ENCODE data around the gene MACROD1. TPM values are rescaled to one million over a fixed set of nuclear protein-coding genes. Genes with fewer than 3 reads are reported as not detected.

Gene MACROD1
- total and polyA plus RNA-seq, 10 of the 15 experiments (the other 5 are each of a cell fraction or from before 2014, with no cell fraction given): 1.2 to 22.7 (median 11.3) TPM; not detected in 1

GRCh38 chr11:64152841-64153691, 12.8 kb downstream of the MACROD1 start:
- Histone ChIP-seq H3K9ac (ENCODE audit: control insufficient read depth, insufficient read depth, low read length) (no peak overlapping the region), H3K27me3 (replicated peaks in 1 of 2; ENCODE audit: control insufficient read depth in 2 of 2, insufficient read depth in 2 of 2, low read length in 1 of 2) (no peaks in the 10 kb centered on the region), H3K4me1 (ENCODE audit: control insufficient read depth, insufficient read depth, low read length) (no peaks in the 10 kb centered on the region), H4K20me1 (ENCODE audit: control insufficient read depth, insufficient read depth) (0 out of 2 replicates have a peak, but pooled peaks cover 3% of the 10 kb centered on the region), H3K36me3 (ENCODE audit: control insufficient read depth in 2 of 2, insufficient read depth in 2 of 2, low read length in 1 of 2) (no peaks in the 10 kb centered on the region), H3K27ac (ENCODE audit: control insufficient read depth, insufficient read depth) (no peak overlapping the region), H3K4me3 (no peak overlapping the region), H2AFZ (ENCODE audit: control insufficient read depth, low read depth, low read length) (peak overlapping the region; percentile 6; the same call in 1 of the 2 replicates), H3K9me3 (replicated peaks; ENCODE audit: control insufficient read depth, insufficient read depth, low read length) (no peaks in the 10 kb centered on the region), H3K79me2 (ENCODE audit: control insufficient read depth, insufficient read depth, low read length) (no peaks in the 10 kb centered on the region), H3K4me2 (ENCODE audit: control insufficient read depth, insufficient read depth) (0 out of 2 replicates have a peak overlapping the region, but pooled peaks have one; percentile 11)
- POLR2A ChIA-PET: no interaction called here
- DNase-seq (ENCODE audit: low read depth, low spot score) (no peak), ATAC-seq (peak; percentile 97), FAIRE-seq (peak; percentile 44)
- in situ Hi-C loops (cut with MboI) (no loop called here), intact Hi-C loops (cut with micrococcal nuclease; ENCODE audit: unreplicated experiment) (no loop called here)
- RAD21 ChIA-PET (ENCODE audit: unreplicated experiment): no interaction called here
- 18% methylated on average over 21 of the region's 23 CpGs for WGBS (ENCODE audit: insufficient coverage, insufficient replicate concordance, low lambda C conversion rate, missing lambda C conversion rate)
- CTCF ChIA-PET: interaction anchor here (1.2 to 8.8 kb wide), 8 partner anchors 11 to 386 kb away, joined by 3 to 68 read pairs (median 5); partner anchors contain the start of genes MARK2 and ZFTA
- SMC1A ChIA-PET (ENCODE audit: uncharacterized antibody, unreplicated experiment): interaction anchor here (1.0 kb wide), 1 partner anchor 151 kb away, joined by 3 read pairs; no protein-coding TSS in a partner anchor
- no TSS peak for BruUV-seq (replicated peaks)
- TF ChIP-seq ZBTB33 (IDR thresholded peaks at IDR 0.05) (no peak), SP1 (IDR thresholded peaks at IDR 0.05; ENCODE audit: low read depth, low read length) (no peak), SMC3 (IDR thresholded peaks at IDR 0.05; ENCODE audit: borderline replicate concordance, low read length) (peak; percentile 66; the same call in 1 of the 2 replicates), YY1 (IDR thresholded peaks at IDR 0.05; ENCODE audit: low read depth, low read length) (peak; percentile 45; the same call in 1 of the 2 replicates), SUZ12 (IDR thresholded peaks at IDR 0.05; ENCODE audit: unreplicated experiment) (no peak), ZSCAN29 (IDR thresholded peaks at IDR 0.05) (no peak), RAD21 (IDR thresholded peaks at IDR 0.05; ENCODE audit: insufficient read depth, low read depth, low read length) (peak; percentile 70), STAT1 (conservative IDR thresholded peaks at IDR 0.05) (no peak), EP300 (IDR thresholded peaks at IDR 0.05; ENCODE audit: borderline replicate concordance in 1 of 2, control insufficient read depth in 1 of 2, low read depth in 2 of 2, low read length in 2 of 2) (no peak), RUNX3 (IDR thresholded peaks at IDR 0.05; ENCODE audit: low read length) (no peak), EZH2 (IDR thresholded peaks at IDR 0.05; ENCODE audit: borderline replicate concordance, control insufficient read depth, low read depth, low read length) (no peak), RELB (IDR thresholded peaks at IDR 0.05; ENCODE audit: low read depth) (no peak), ZNF687 (IDR thresholded peaks at IDR 0.05) (no peak), SUPT20H (IDR thresholded peaks at IDR 0.05; ENCODE audit: borderline replicate concordance, control insufficient read depth, low read depth, low read length) (no peak), NFYA (IDR thresholded peaks at IDR 0.05; ENCODE audit: borderline replicate concordance, low read depth, low read length) (no peak)

All from GM12878 (cell line).